Dermis microvascular lymphatic vessel endothelial cell (primary cell): ENCODE results near the gene SPSB1. TPM values are rescaled to one million over a fixed set of nuclear protein-coding genes. Genes with fewer than 3 reads are reported as not detected.

ENCODE experiments used
- DNase-seq, 2 donors: peaks; one replicate each; pipeline versions ENCODE4 v3.0.0 to v3.0.0-alpha.2; 2010; ENCODE audit warnings: low read depth in 2 of 2
- total RNA-seq: library from RNA; depleted of rRNA; stranded (reverse); fragments of >200 nt; gene quantifications from 2 replicates; pipeline ENCODE4 v1.2.1, GENCODE V29; 2014

The SPSB1 gene
- total RNA-seq, 1 donor from 2014 or later: 26.4 TPM

- no peak for DNase-seq
These were observed 34.1 kb upstream of the SPSB1 start for GRCh38 chr1:9258629-9259028.

DNA sequence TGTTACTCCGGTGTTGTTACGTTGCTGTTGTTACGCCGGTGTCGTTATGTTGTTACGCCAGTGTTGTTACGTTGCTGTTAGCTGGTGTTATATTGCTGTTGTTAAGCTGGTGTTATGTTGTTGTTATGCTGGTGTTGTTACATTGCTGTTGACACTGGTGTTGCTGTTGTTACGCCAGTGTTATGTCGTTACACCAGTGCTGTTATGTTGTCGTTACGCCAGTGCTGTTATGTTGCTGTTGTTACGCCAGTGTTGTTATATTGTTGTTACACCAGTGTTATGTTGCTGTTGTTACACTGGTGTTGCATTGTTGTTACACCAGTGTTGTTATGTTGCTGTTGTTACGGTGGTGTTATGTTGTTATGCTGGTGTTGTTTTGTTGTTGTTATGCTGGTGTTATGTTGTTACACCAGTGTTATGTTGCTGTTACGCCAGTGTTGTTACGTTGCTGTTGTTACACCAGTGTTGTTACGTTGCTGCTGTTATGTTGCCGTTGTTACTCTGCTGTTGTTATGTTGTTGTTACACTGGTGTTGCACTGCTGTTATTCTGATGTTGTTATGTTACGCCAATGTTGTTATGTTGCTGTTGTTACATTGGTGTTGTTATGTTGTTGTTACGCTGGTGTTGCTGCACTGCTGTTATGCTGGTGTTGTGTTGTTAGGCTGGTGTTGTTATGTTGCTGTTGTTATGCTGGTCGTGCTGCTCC is 32.5 kb upstream of the SPSB1 start:
- DNase-seq: no peak

GRCh38 chr1:9261496-9261895 is 31.2 kb upstream of the SPSB1 start:
- no peak for DNase-seq

GRCh38 chr1:9262096-9262986 is 30.4 kb upstream of the SPSB1 start:
- DNase-seq: no peak

DNA sequence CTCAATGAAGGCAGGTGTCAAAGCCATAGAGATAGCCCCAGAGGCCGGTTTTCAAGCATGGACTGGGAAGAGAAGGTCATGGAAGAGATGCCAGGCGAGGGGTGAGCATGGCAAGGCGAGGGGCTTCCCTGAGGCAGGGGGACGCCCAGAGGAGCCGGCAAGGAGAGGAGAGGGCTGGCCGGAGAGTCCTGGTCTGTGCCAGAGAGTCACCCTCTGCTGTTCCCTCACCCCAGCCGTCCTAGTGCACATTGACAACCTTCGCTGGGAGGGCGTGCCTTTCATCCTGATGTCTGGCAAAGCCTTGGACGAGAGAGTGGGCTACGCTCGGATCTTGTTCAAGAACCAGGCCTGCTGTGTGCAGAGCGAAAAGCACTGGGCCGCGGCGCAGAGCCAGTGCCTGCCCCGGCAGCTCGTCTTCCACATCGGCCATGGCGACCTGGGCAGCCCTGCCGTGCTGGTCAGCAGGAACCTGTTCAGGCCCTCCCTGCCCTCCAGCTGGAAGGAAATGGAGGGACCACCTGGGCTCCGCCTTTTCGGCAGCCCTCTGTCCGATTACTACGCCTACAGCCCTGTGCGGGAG is 29.3 kb upstream of the SPSB1 start:
- DNase-seq: no peak

DNA sequence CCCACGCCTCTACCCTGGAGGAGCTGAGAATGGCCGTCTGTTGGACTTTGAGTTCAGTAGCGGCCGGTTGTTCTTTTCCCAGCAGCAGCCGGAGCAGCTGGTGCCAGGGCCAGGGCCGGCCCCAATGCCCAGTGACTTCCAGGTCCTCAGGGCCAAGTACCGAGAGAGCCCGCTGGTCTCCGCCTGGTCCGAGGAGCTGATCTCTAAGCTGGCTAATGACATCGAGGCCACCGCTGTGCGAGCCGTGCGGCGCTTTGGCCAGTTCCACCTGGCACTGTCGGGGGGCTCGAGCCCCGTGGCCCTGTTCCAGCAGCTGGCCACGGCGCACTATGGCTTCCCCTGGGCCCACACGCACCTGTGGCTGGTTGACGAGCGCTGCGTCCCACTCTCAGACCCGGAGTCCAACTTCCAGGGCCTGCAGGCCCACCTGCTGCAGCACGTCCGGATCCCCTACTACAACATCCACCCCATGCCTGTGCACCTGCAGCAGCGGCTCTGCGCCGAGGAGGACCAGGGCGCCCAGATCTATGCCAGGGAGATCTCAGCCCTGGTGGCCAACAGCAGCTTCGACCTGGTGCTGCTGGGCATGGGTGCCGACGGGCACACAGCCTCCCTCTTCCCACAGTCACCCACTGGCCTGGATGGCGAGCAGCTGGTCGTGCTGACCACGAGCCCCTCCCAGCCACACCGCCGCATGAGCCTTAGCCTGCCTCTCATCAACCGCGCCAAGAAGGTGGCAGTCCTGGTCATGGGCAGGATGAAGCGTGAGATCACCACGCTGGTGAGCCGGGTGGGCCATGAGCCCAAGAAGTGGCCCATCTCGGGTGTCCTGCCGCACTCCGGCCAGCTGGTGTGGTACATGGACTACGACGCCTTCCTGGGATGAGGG is 28.5 kb upstream of the SPSB1 start:
- DNase-seq: no peak

GRCh38 chr1:9265037-9265436 is 27.7 kb upstream of the SPSB1 start:
- no peak for DNase-seq

DNA sequence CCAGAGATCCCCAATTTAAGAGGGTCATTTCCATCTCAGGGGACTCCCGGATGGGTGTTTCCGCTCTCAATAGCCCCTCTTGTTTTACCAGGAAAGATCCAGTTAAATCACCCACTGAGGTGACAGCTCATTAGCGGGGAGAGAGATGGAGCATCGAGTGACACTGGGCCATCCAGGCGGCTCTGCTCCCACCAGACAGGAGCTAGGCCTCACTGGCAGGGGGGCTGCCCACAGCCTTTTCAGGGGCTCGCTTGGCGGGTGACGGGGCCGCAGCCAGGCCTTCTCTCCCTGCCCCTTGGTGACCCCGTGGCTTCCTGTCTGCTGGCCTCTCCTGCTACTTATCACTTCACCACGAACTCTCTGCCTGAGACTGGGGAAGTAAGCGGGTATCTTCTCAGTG is 26.7 kb upstream of the SPSB1 start:
- DNase-seq: no peak

DNA sequence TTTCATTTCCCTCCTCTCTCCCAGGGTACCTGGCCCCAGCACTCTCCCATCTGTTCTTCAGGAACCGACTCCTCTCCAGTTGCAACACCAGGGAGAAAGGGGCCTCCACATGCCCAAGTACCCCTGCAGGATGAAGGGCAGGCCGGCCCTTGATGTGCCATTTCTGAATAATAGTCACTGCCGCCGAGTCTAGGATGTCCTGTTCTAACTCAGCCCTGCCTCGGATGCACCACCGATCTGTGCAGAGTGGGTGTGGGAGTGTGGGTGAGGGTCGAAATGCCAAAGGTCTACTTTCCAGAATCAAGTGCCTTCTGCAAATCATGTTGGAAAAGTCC is 25.4 kb upstream of the SPSB1 start:
- no peak for DNase-seq

DNA sequence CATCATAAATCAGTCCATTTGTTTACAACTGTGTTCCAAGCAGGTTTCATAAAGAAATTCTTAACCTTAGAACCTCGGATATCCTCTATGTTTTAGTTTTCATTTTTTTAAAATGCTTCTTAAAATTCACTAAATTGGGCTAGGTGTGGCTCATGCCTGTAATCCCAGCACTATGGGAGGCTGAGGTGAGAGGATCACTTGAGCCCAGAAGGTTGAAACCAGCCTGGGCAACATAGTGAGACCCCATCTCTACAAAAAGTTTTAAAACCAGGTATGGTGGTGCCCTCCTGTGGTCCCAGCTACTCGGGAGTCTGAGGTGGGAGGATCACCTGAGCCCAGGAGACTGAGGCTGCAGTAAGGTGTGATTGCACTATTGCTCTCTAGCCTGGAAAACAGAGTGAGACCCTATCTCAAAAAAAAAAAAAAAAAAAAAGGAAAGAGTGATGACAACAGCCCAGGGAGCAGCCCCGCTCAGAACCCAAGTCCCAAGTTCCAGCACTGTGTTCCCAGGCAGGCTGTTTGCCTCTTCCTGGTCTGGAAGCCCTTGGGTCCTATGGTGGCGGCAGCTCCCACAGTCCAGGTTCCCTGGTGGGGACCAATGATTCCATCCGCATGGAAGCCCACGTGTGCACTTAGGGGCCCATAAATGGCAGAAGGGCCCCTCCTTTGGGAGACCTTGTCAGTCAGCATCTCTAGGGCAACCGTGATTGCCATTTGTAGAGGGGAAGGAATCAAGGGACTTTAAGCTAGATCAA is 24.7 kb upstream of the SPSB1 start:
- DNase-seq: no peak

GRCh38 chr1:9269078-9269501 is 23.6 kb upstream of the SPSB1 start:
- peak in 1 of 2 donors; percentile 42 for DNase-seq

- DNase-seq: no peak
These were observed 23.0 kb upstream of the SPSB1 start for GRCh38 chr1:9269721-9270120.

DNA sequence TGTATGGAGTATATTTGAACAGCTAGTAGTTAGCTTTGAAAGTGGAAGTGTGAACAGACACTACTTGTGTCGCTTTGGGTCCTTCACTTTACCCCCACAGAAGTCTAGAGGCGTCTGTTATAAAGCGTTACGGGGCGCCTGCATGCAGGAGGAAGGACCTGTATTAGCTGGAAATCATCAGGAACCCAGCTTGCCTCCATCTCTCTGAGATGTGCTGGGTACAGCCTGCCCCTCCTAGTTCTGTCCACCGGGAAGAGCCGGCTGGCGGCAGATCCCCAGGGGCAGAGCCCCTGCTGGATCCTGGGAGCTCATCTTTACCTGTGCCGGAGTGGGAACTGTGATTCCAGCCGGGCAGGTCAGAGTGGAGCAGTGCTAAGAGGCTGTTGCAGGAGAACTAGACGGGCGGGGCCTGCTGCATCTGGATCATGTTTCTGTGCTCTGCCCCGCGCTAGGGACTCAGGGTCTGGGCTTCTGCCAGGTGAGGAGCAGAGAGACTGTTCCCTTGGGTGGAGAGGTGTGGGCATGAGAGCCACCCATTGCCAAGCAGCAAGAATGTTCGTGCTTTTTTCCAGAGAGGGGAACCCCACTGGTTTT is 22.3 kb upstream of the SPSB1 start:
- no peak for DNase-seq

- no peak for DNase-seq
These were observed 21.4 kb upstream of the SPSB1 start for GRCh38 chr1:9271283-9271682.

GRCh38 chr1:9271861-9272595 is 20.7 kb upstream of the SPSB1 start:
- DNase-seq: no peak

- no peak for DNase-seq
These were observed 19.5 kb upstream of the SPSB1 start for GRCh38 chr1:9273177-9273576.

DNA sequence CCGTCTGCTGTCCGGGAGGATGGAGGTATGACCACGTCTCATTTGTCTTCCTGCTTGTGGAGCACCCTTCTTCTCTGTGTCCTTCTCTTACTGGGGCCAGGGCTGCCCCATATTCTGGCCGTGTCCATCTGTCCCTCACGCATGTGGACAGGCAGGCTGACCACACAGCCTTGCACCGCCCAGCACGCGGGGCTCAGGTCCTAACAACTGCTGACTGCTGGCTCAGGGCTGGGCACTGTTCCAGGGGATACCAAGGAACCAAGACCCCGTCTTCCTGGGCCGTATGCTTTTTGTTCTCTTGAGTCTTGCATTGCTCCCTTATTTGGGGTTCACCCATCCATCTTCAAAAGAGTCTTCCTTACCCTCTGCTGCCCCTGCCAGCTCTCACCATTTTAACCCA is 17.5 kb upstream of the SPSB1 start:
- no peak for DNase-seq

GRCh38 chr1:9275567-9276034 is 17.1 kb upstream of the SPSB1 start:
- peak in 1 of 2 donors; percentile 47 for DNase-seq

DNA sequence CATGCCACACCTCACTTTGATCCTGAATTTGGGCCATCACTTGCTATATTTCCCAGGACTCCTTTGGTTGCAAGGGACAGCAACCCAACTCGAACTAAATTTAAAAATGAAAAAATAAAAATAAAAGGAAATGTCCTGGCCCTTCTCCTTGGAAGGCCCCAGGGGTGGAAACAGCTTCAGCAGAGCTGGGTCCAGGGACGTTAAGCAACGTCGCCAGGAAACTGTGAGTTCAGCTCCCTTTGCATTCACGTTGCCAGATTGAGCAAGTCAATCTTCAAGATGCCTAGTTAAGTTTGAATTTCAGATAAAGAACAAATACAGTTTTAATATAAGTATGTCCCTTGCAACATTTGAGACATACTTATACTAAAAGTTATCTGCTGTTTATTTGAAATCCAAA is 14.6 kb upstream of the SPSB1 start:
- no peak for DNase-seq
